Osteoblast (primary cell): ENCODE measurements around the gene RABGAP1L. TPM values are rescaled to one million over a fixed set of nuclear protein-coding genes. Genes with fewer than 3 reads are reported as not detected.

ENCODE experiments used
- DNase-seq: peaks from one replicate; pipeline ENCODE4 v3.0.0; 2011; ENCODE audit warnings: low spot score, mixed read lengths; ENCODE audit not compliant: insufficient read length; ENCODE audit errors: missing footprints
- H2AFZ ChIP-seq: 2 replicates; pipeline ENCODE4 v1.6.0; 2011; ENCODE audit warnings: mild to moderate bottlenecking, low read length
- H3K27ac ChIP-seq: 2 replicates; pipeline ENCODE4 v1.5.1; 2011; ENCODE audit warnings: mild to moderate bottlenecking, low read depth, low read length, moderate library complexity
- H3K27me3 ChIP-seq: 2 replicates; pipeline ENCODE4 v1.6.0; 2012; ENCODE audit warnings: mild to moderate bottlenecking, control low read depth, inconsistent platforms, low read length, moderate library complexity; ENCODE audit not compliant: insufficient read depth
- H3K36me3 ChIP-seq: 2 replicates; pipeline ENCODE4 v1.5.1; 2011; ENCODE audit warnings: mild to moderate bottlenecking, low read length, control low read depth, moderate library complexity; ENCODE audit not compliant: insufficient read depth
- H3K4me1 ChIP-seq: 2 replicates; pipeline ENCODE4 v1.5.1; 2011; ENCODE audit warnings: mild to moderate bottlenecking, low read length, control low read depth, moderate library complexity; ENCODE audit not compliant: insufficient read depth
- H3K4me2 ChIP-seq: 2 replicates; pipeline ENCODE4 v1.6.0; 2011; ENCODE audit warnings: mild to moderate bottlenecking, low read length; ENCODE audit not compliant: insufficient read depth
- H3K4me3 ChIP-seq: fragments of 200-600 bp; sonication (generic); 3 replicates; pipeline ENCODE4 v1.5.1; 2012; ENCODE audit warnings: mild to moderate bottlenecking, low read length, inconsistent platforms; ENCODE audit not compliant: insufficient read depth
- H3K79me2 ChIP-seq: 2 replicates; pipeline ENCODE4 v1.6.0; 2012; ENCODE audit warnings: mild to moderate bottlenecking, low read length, control low read depth, inconsistent platforms; ENCODE audit not compliant: insufficient read depth
- H3K9me3 ChIP-seq: 2 replicates; pipeline ENCODE4 v1.5.1; 2011; ENCODE audit warnings: low read depth, low read length, control low read depth
- H4K20me1 ChIP-seq: 2 replicates; pipeline ENCODE4 v1.6.0; 2012; ENCODE audit warnings: mild to moderate bottlenecking, low read length, control low read depth; ENCODE audit not compliant: insufficient read depth
- total RNA-seq: library from RNA; depleted of rRNA; stranded (reverse); fragments of >200 nt; gene quantifications from 2 replicates; pipeline ENCODE4 v1.2.3, GENCODE V29; 2012
- TF ChIP-seq, protein P1 (sequence below): IDR thresholded peaks from 2 replicates; pipeline ENCODE4 v1.5.1; 2011; ENCODE audit warnings: mild to moderate bottlenecking, low read depth, low read length, moderate library complexity; ENCODE audit errors: extremely low read depth

Gene RABGAP1L
- total RNA-seq, 1 donor = 30.0 TPM

DNA sequence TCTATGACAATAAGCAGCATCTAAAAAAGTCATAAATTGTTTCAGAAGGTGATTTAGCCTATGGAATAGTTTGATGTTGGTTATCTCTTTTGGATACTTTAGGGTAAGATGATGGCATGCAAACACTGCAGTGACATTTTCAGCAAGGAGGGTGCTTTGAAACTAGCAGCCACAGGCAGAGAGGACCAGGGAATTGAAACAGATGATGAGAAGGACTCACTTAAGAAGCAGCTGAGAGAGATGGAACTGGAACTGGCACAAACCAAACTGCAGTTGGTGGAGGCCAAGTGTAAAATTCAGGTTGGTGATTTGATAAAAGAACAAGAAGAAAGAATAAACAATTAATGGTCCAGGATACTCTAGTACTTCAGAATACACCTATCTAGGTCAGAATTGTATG lies 829.2 kb downstream of the RABGAP1L start:
- no peak for DNase-seq
- H3K36me3 ChIP-seq = no peaks in the 10 kb centered on the region
- peaks cover 10% of the 10 kb centered on the region for H3K4me1 ChIP-seq
- H3K9me3 ChIP-seq = no peaks in the 10 kb centered on the region
- no peaks in the 10 kb centered on the region for H3K79me2 ChIP-seq
- H3K4me3 ChIP-seq = no peak overlapping the region
- no peak overlapping the region for H3K4me2 ChIP-seq
- H4K20me1 ChIP-seq = no peaks in the 10 kb centered on the region
- H3K27me3 ChIP-seq = no peaks in the 10 kb centered on the region
- H2AFZ ChIP-seq = no peak overlapping the region
- TF ChIP-seq, protein P1, sequence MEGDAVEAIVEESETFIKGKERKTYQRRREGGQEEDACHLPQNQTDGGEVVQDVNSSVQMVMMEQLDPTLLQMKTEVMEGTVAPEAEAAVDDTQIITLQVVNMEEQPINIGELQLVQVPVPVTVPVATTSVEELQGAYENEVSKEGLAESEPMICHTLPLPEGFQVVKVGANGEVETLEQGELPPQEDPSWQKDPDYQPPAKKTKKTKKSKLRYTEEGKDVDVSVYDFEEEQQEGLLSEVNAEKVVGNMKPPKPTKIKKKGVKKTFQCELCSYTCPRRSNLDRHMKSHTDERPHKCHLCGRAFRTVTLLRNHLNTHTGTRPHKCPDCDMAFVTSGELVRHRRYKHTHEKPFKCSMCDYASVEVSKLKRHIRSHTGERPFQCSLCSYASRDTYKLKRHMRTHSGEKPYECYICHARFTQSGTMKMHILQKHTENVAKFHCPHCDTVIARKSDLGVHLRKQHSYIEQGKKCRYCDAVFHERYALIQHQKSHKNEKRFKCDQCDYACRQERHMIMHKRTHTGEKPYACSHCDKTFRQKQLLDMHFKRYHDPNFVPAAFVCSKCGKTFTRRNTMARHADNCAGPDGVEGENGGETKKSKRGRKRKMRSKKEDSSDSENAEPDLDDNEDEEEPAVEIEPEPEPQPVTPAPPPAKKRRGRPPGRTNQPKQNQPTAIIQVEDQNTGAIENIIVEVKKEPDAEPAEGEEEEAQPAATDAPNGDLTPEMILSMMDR = no peak
- H3K27ac ChIP-seq = no peak overlapping the region

DNA sequence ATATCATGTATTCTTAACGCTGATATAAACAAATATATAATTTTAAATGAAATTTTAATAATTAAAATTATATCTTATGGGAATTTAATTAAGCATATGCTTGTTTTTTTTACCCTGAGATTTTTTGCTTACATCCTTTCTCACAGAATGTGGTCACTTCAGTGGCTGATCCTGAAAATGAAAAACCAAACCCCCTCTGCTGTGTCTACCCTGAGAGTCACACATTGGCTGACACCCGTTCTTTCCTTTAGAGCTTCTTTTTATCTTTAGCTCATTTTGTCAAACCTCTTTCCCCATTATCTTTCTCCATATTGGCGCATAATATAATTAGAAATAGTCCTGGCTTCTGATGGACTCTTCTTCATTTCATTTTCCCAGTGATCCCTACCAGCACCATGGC lies 829.7 kb downstream of the RABGAP1L start:
- TF ChIP-seq, protein P1 = no peak

DNA sequence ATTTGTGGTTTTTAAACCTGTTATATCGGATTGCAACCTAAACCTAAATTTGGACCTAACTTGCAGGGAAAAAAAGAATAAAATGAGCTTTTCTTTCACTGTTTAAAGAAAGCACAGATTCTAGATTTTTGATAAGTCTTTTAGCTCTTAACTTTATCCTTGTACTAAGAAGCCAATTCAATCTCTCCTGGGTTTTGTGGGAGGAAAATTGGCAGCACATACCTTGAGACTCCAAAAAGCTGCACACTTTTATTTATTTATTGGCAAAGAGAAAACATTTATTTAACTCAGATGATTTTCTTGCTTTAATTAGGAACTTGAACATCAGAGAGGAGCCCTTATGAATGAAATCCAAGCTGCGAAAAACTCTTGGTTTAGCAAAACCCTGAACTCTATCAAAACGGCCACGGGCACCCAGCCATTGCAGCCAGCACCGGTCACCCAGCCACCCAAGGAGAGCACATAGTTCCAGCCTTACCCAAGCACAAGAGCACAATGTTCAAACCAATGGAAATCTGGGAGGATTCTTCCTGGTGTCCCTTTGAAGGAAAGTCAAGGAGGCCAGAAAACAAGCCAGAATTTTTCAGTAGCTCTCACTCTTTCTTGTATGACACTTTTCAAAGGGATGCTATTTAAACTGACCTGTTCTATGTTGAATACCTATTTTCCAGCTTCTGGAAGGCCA lies 830.4 kb downstream of the RABGAP1L start:
- peak overlapping the region; percentile 93 for H3K4me2 ChIP-seq
- peaks cover 10% of the 10 kb centered on the region for H3K4me1 ChIP-seq
- H3K36me3 ChIP-seq = no peaks in the 10 kb centered on the region
- H3K9me3 ChIP-seq = no peaks in the 10 kb centered on the region
- H3K79me2 ChIP-seq = no peaks in the 10 kb centered on the region
- peak; percentile 44 for DNase-seq
- TF ChIP-seq, protein P1 = no peak
- H3K27ac ChIP-seq = peak overlapping the region; percentile 82
- no peaks in the 10 kb centered on the region for H3K27me3 ChIP-seq
- H3K4me3 ChIP-seq = peak overlapping the region; percentile 86
- H4K20me1 ChIP-seq = no peaks in the 10 kb centered on the region
- peak overlapping the region; percentile 97 for H2AFZ ChIP-seq

More for the DNA sequence above, 829.7 kb downstream of the RABGAP1L start:
- Histone ChIP-seq H4K20me1 (no peaks in the 10 kb centered on the region), H3K27ac (no peak overlapping the region), H3K4me2 (no peak overlapping the region), H3K27me3 (no peaks in the 10 kb centered on the region), H3K4me3 (no peak overlapping the region), H3K4me1 (peaks cover 10% of the 10 kb centered on the region), H3K36me3 (no peaks in the 10 kb centered on the region), H3K79me2 (no peaks in the 10 kb centered on the region), H3K9me3 (no peaks in the 10 kb centered on the region), H2AFZ (no peak overlapping the region)
- no peak for DNase-seq

DNA sequence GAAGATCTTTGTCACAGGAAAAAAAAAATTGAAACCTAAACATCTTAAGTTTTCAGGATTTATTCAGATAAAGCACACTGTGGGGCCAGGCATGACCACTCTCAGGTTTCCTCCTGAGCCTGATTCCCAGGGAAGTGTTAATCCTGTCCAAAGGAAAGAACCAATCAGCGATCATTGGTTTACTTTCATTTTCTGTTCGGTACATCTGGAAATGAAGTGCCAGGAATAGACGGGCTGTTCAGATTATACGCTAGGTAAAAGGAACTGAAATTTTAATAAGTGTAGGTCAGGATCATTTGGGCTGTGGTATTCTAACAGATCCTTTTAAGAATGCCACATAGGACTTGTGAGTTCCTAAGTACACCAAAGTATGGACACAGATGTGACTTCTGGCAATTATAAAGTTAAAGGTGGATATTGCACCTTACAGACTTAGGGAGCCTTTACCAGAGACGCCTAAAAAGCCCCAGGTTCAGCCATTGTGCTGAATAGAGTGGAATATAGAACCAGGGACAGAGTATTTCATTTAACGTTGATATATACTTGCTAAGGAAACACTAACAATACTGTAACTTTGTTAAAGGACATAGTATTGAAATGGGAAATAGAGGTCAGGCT lies 831.2 kb downstream of the RABGAP1L start:
- H3K27me3 ChIP-seq = no peaks in the 10 kb centered on the region
- no peaks in the 10 kb centered on the region for H3K36me3 ChIP-seq
- peaks cover 12% of the 10 kb centered on the region for H3K4me1 ChIP-seq
- H3K27ac ChIP-seq = peak overlapping the region; percentile 82
- H3K9me3 ChIP-seq = no peaks in the 10 kb centered on the region
- H3K79me2 ChIP-seq = no peaks in the 10 kb centered on the region
- peak; percentile 77 for DNase-seq
- peak overlapping the region; percentile 97 for H2AFZ ChIP-seq
- TF ChIP-seq, protein P1 = no peak
- H3K4me3 ChIP-seq = peak overlapping the region; percentile 86
- H3K4me2 ChIP-seq = peak overlapping the region; percentile 93
- no peaks in the 10 kb centered on the region for H4K20me1 ChIP-seq
